H1 (cell line): Measurements from ENCODE around the gene PTMS. TPM values are rescaled to one million over a fixed set of nuclear protein-coding genes. Genes with fewer than 3 reads are reported as not detected.
A peak's percentile ranks its signal among the peaks of the same experiment; 100 is the strongest.

ENCODE experiments used
- CTCF ChIA-PET: fragments of 300-600 bp; sonication (Branson Sonifier 250); formaldehyde crosslinking; loops from one replicate; lab custom pipeline; 2021; ENCODE audit not compliant: partially characterized antibody; lab: Charles Lee
- POLR2A ChIA-PET: fragments of 300-600 bp; sonication (Branson Sonifier 250); formaldehyde crosslinking; loops from one replicate; lab custom pipeline; 2021; ENCODE audit warnings: inconsistent platforms; ENCODE audit not compliant: partially characterized antibody; lab: Charles Lee
- DNase-seq, 2 experiments: peaks; one replicate each; pipeline versions ENCODE4 v3.0.0 to v3.0.0-alpha.2; 2010 to 2022; ENCODE audit warnings: low spot score in 2 of 2, low read depth in 1 of 2, mixed read lengths in 1 of 2
- FAIRE-seq: peaks from 2 replicates; lab custom pipeline; 2011; peaks lifted over from hg19 to GRCh38; lab: Jason Lieb, UNC
- H2AFZ ChIP-seq: 2 replicates; pipeline ENCODE4 v1.8.1; 2012; ENCODE audit warnings: low read length, inconsistent platforms
- H2AK5ac ChIP-seq: 2 replicates; pipeline ENCODE4 v1.6.1; 2013; ENCODE audit warnings: low read depth, low read length
- H2BK120ac ChIP-seq: replicated peaks from 2 replicates; pipeline ENCODE3; 2013; ENCODE audit warnings: low read depth, low read length, inconsistent platforms
- H2BK12ac ChIP-seq: 2 replicates; pipeline ENCODE4 v1.6.1; 2013; ENCODE audit warnings: low read depth, low read length
- H2BK15ac ChIP-seq: 2 replicates; pipeline ENCODE4 v1.6.1; 2013; ENCODE audit warnings: low read length
- H2BK20ac ChIP-seq: 2 replicates; pipeline ENCODE4 v1.6.1; 2013; ENCODE audit warnings: low read length
- H2BK5ac ChIP-seq: 2 replicates; pipeline ENCODE4 v1.6.1; 2013; ENCODE audit warnings: low read depth, low read length
- H3K14ac ChIP-seq: 2 replicates; pipeline ENCODE4 v1.6.1; 2013; ENCODE audit warnings: inconsistent platforms; ENCODE audit not compliant: insufficient read length
- H3K18ac ChIP-seq: 2 replicates; pipeline ENCODE4 v1.6.1; 2013; ENCODE audit warnings: low read length; ENCODE audit errors: extremely low read depth
- H3K23ac ChIP-seq: 2 replicates; pipeline ENCODE4 v1.6.1; 2013; ENCODE audit warnings: inconsistent platforms; ENCODE audit not compliant: insufficient read length
- H3K23me2 ChIP-seq: 2 replicates; pipeline ENCODE4 v1.6.1; 2013; ENCODE audit warnings: low read depth, low read length
- H3K27ac ChIP-seq: 2 replicates; pipeline ENCODE4 v1.6.1; 2011; ENCODE audit warnings: low read depth, low read length, inconsistent platforms
- H3K27me3 ChIP-seq, 4 experiments: replicated peaks in 1 of 4; 1 replicate in 1 of 4; 2 replicates in 3 of 4; pipeline versions ENCODE4 v1.6.1 to v1.8.1; 2011 to 2013; ENCODE audit warnings: low read length in 3 of 4, mild to moderate bottlenecking in 3 of 4, inconsistent platforms in 2 of 4, mixed read lengths in 2 of 4, moderate library complexity in 1 of 4; ENCODE audit not compliant: control insufficient read depth in 3 of 4, insufficient read depth in 3 of 4; ENCODE audit errors: extremely low read depth in 1 of 4
- H3K36me3 ChIP-seq, 4 experiments: 2 replicates each; pipeline versions ENCODE4 v1.6.1 to v1.8.1; 2011 to 2013; ENCODE audit warnings: mild to moderate bottlenecking in 4 of 4, low read length in 3 of 4, moderate library complexity in 2 of 4, control low read depth in 1 of 4, inconsistent platforms in 1 of 4; ENCODE audit not compliant: insufficient read depth in 4 of 4, control insufficient read depth in 2 of 4
- H3K4ac ChIP-seq: replicated peaks from 2 replicates; pipeline ENCODE3; 2013; ENCODE audit warnings: low read length, low read depth, mixed read lengths, inconsistent platforms; ENCODE audit not compliant: insufficient read length
- H3K4me1 ChIP-seq, 4 experiments: replicated peaks in 1 of 4; 1 replicate in 1 of 4; 2 replicates in 3 of 4; pipeline versions ENCODE4 v1.6.1 to v1.8.1; 2011 to 2013; ENCODE audit warnings: low read length in 3 of 4, inconsistent platforms in 2 of 4, mixed read lengths in 1 of 4; ENCODE audit not compliant: insufficient read depth in 4 of 4, control insufficient read depth in 3 of 4
- H3K4me2 ChIP-seq, 2 experiments: 2 replicates each; pipeline versions ENCODE4 v1.6.1 to v1.8.1; 2011 to 2013; ENCODE audit warnings: low read depth in 2 of 2, low read length in 2 of 2, control low read depth in 1 of 2, inconsistent platforms in 1 of 2, mild to moderate bottlenecking in 1 of 2; ENCODE audit not compliant: insufficient read depth in 1 of 2
- H3K4me3 ChIP-seq, 4 experiments: fragments of 200-600, 300-600 bp in 1 of 4; sonication (generic), shearing (Covaris generic), sonication (Bioruptor Twin) in 1 of 4; 2 replicates each; pipeline versions ENCODE4 v1.5.1 to v1.8.1; 2011 to 2016; ENCODE audit warnings: low read length in 4 of 4, low read depth in 3 of 4, control low read depth in 2 of 4, inconsistent platforms in 2 of 4, mild to moderate bottlenecking in 2 of 4, mixed read lengths in 1 of 4, moderate library complexity in 1 of 4; ENCODE audit not compliant: insufficient read depth in 2 of 4; ENCODE audit errors: extremely low read depth in 1 of 4
- H3K56ac ChIP-seq: replicated peaks from 2 replicates; pipeline ENCODE3; 2013; ENCODE audit warnings: low read depth, mild to moderate bottlenecking, mixed read lengths, low read length, inconsistent platforms; ENCODE audit not compliant: insufficient read length
- H3K79me1 ChIP-seq: 2 replicates; pipeline ENCODE4 v1.6.1; 2013; ENCODE audit warnings: low read depth, low read length, control low read depth
- H3K79me2 ChIP-seq, 2 experiments: 2 replicates each; pipeline versions ENCODE4 v1.6.1 to v1.8.1; 2012 to 2013; ENCODE audit warnings: low read length in 2 of 2, mild to moderate bottlenecking in 2 of 2, inconsistent platforms in 1 of 2; ENCODE audit not compliant: insufficient read depth in 2 of 2, control insufficient read depth in 1 of 2
- H3K9ac ChIP-seq, 4 experiments: replicated peaks in 1 of 4; 1 replicate in 1 of 4; 2 replicates in 3 of 4; pipeline versions ENCODE4 v1.6.1 to v1.8.1; 2011 to 2013; ENCODE audit warnings: low read depth in 3 of 4, low read length in 3 of 4, control low read depth in 2 of 4, mild to moderate bottlenecking in 2 of 4, moderate library complexity in 2 of 4, inconsistent platforms in 1 of 4; ENCODE audit errors: extremely low read depth in 1 of 4
- H3K9me3 ChIP-seq, 2 experiments: 2 replicates each; pipeline versions ENCODE4 v1.6.1 to v1.8.1; 2012 to 2013; ENCODE audit warnings: mild to moderate bottlenecking in 2 of 2, moderate library complexity in 2 of 2, control low read depth in 1 of 2, inconsistent platforms in 1 of 2, low read depth in 1 of 2, low read length in 1 of 2, mixed read lengths in 1 of 2; ENCODE audit not compliant: insufficient read depth in 2 of 2
- H4K20me1 ChIP-seq, 2 experiments: replicated peaks in 1 of 2; 2 replicates each; pipeline versions ENCODE3 to v1.8.1; 2011 to 2013; ENCODE audit warnings: inconsistent platforms in 2 of 2, low read length in 2 of 2, mild to moderate bottlenecking in 1 of 2; ENCODE audit not compliant: insufficient read depth in 2 of 2, control insufficient read depth in 1 of 2
- H4K5ac ChIP-seq: 2 replicates; pipeline ENCODE4 v1.6.1; 2013; ENCODE audit warnings: low read length, low read depth, mixed read lengths, inconsistent platforms; ENCODE audit not compliant: insufficient read length
- H4K8ac ChIP-seq: 2 replicates; pipeline ENCODE4 v1.8.0; 2013; ENCODE audit warnings: mild to moderate bottlenecking, moderate library complexity, low read length, inconsistent platforms; ENCODE audit not compliant: insufficient read depth; ENCODE audit errors: extremely low read depth
- H4K91ac ChIP-seq: replicated peaks from 2 replicates; pipeline ENCODE3; 2013; ENCODE audit warnings: low read length, mixed read lengths, inconsistent platforms; ENCODE audit not compliant: insufficient read length
- SIRT6 ChIP-seq: IDR thresholded peaks from one replicate; pipeline ENCODE4 v1.7.1; 2012; ENCODE audit warnings: low read length, inconsistent platforms
- WGBS, 2 experiments: shearing (Covaris generic) in 1 of 2; methylation state at CpG; one replicate each; pipeline versions ENCODE4 v1.1.6 to v1.1.7; 2013 to 2015; ENCODE audit warnings: low lambda C conversion rate in 2 of 2, mixed read lengths in 2 of 2, inconsistent platforms in 1 of 2, low coverage in 1 of 2, missing lambda C conversion rate in 1 of 2; ENCODE audit not compliant: insufficient replicate concordance in 2 of 2, insufficient coverage in 1 of 2, insufficient read length in 1 of 2; ENCODE audit errors: extremely low coverage in 1 of 2, missing lambda C conversion rate in 1 of 2; 5-methylcytosine and 5-hydroxymethylcytosine counted together
- polyA plus RNA-seq, 7 experiments: library from polyadenylated mRNA; depleted of rRNA in 3 of 7; stranded (reverse) in 5 of 7; unstranded in 2 of 7; fragments of >200 nt in 5 of 7; fragments of 200-250 nt in 2 of 7; gene quantifications; 1 replicate in 5 of 7; 2 replicates in 1 of 7; 4 replicates in 1 of 7; pipeline versions ENCODE4 v1.2.1 to v1.2.3, GENCODE V29; 2011 to 2013; ENCODE audit warnings: missing spikeins in 2 of 7, mixed read lengths in 2 of 7
- total RNA-seq: library from RNA; stranded (reverse); fragmentation: NEBNext Ultra II Directional; extraction: Animal tissue kit (Norgen Biotek cat#: 25700); gene quantifications from 2 replicates; pipeline ENCODE4 v1.2.1, GENCODE V29; 2021

PTMS gene
- total and polyA plus RNA-seq, 2 of the 8 experiments (the other 6 are each of a cell fraction or from before 2014, with no cell fraction given), result 444 to 553 TPM

GRCh38 chr12:6765048-6765633 is 1.0 kb upstream of the PTMS start:
- peak overlapping the region; percentile 97 for H3K18ac ChIP-seq
- H2AFZ ChIP-seq, result no peak overlapping the region
- H3K4me3 ChIP-seq, result peak overlapping the region; percentile 83 to 98 (median 87); a peak in 7 of 8 replicates
- no peak for TF ChIP-seq SIRT6
- peak overlapping the region; percentile 86 for H2BK20ac ChIP-seq
- peaks cover 4 to 25% of the 10 kb centered on the region in 2 experiments; a peak in 2 of 4 replicates for H3K79me2 ChIP-seq
- H3K27ac ChIP-seq, result peak overlapping the region; percentile 49; the same call in 1 of the 2 replicates
- H3K9me3 ChIP-seq, result no peaks in the 10 kb centered on the region
- no peak for DNase-seq
- peak overlapping the region; percentile 73; the same call in 1 of the 2 replicates for H2BK5ac ChIP-seq
- H4K20me1 ChIP-seq, result peaks cover 6 to 15% of the 10 kb centered on the region in 2 experiments
- H3K27me3 ChIP-seq, result no peaks in the 10 kb centered on the region
- peak overlapping the region; percentile 67 for H4K91ac ChIP-seq
- ChIA-PET CTCF (interaction anchor here (0.6 to 29.6 kb wide), 6 partner anchors 8 to 179 kb away, joined by 3 to 532 read pairs (median 54); partner anchors contain the start of genes GNB3, GPR162, MLF2 and P3H3), POLR2A (interaction anchor here (0.8 to 11.6 kb wide), 20 partner anchors 11 to 231 kb away, joined by 3 to 151 read pairs (median 4); partner anchors contain the start of genes CD4, GAPDH, GPR162 and MLF2)
- H3K4me1 ChIP-seq, result peaks cover 11 to 27% (median 18%) of the 10 kb centered on the region in 4 experiments
- H3K4me2 ChIP-seq, result peak overlapping the region; percentile 73 to 89
- H3K23me2 ChIP-seq, result peaks cover 13% of the 10 kb centered on the region
- peak overlapping the region in 2 of 4 experiments; percentile 2 to 14; a peak in 2 of 7 replicates for H3K9ac ChIP-seq
- H3K4ac ChIP-seq, result peak overlapping the region; percentile 25
- H2BK120ac ChIP-seq, result peak overlapping the region; percentile 7
- H4K8ac ChIP-seq, result no peak overlapping the region
- H4K5ac ChIP-seq, result peak overlapping the region; percentile 2
- H3K23ac ChIP-seq, result no peak overlapping the region
- H3K14ac ChIP-seq, result no peak overlapping the region
- H3K79me1 ChIP-seq, result 0 out of 2 replicates have a peak, but pooled peaks cover 2% of the 10 kb centered on the region
- H2BK15ac ChIP-seq, result peak overlapping the region; percentile 95; the same call in 1 of the 2 replicates
- H2AK5ac ChIP-seq, result peak overlapping the region; percentile 54; the same call in 1 of the 2 replicates
- 35% methylated on average over 7 of the region's 7 CpGs; no CpG with 5 or more reads in 1 of the 2 experiments for WGBS, 2 experiments
- H3K56ac ChIP-seq, result no peak overlapping the region
- FAIRE-seq, result no peak
- peak overlapping the region; percentile 85 for H2BK12ac ChIP-seq
- H3K36me3 ChIP-seq, result peaks cover 0 to 7% (median 0%) of the 10 kb centered on the region in 4 experiments; a peak in 2 of 8 replicates
